ENCODE measurements around the gene ZNF74. TPM values are rescaled to one million over a fixed set of nuclear protein-coding genes. Genes with fewer than 3 reads are reported as not detected.
A peak's percentile ranks its signal among the peaks of the same experiment; 100 is the strongest.

Gene ZNF74
- total RNA-seq, 2 donors from 2014 or later, result 6.4 to 10.0 TPM

DNA sequence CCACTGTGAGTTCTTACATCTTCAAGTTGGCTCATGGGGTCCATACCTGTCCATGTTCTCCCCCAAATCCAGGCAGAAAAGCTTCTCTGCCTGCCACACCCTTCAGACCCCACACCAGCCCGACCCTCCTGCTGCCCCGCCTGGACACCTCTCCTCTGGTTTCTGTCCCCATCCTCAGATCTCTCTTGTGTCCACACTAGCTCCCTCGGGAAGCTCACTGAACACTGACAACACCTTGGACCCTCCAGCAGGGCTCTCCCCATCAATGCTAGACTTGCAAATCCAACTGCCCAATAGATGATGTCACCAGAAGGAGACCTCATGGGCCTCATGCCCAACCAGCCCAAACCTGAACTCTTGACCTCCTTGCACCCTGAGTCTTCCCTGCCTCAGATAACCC lies 40.8 kb downstream of the ZNF74 start:
- Mint-ChIP-seq H3K4me3 (no peak overlapping the region), H3K27ac (no peak overlapping the region), H3K9me3 (no peaks in the 10 kb centered on the region), H3K4me1 (peaks cover 11% of the 10 kb centered on the region), H3K36me3 (ENCODE audit: low read depth) (peaks cover 6% of the 10 kb centered on the region), H3K27me3 (peaks cover 31% of the 10 kb centered on the region)
- ATAC-seq (replicated peaks), result no peak

DNA sequence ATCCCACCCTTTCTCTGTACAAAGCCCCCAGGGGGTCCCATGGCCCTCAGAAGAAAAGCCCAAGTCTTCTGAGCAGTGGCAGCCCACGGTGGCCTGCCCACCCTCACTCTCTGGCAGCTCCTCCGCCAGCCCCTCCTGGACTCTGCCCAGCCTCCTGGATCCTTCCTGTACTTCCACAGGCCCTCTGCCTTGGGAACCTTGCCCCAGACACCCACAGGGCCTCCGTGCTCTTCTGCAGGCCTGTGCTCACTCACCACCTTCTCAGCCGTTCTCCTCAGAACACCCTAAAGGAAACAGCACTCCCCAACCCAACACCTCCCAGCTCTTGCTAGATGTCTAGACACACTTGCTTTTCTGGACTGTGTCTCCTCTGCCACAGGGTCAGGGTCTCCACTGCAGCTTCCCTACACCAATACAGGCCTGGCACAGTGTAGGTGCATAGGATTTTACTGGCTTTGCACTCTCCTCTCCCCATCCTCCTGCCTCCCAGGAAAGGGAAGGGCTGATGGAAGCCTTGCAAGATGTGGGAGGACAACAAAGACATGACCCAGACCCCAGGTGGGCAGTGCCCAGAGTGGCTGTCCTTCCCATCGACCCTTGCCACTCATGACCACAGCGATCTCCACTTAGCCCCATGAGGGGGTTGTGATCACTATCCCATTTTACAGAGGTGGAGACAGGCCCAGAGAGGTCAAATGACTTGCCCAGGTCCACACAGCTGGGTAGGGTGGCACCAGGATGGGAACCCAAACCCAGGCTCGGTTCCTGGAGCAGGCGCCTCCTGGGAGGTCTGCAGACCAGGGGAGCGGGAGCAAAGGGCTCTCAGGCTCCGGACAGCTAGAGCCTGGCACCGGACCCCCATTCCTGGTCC lies 41.7 kb downstream of the ZNF74 start:
- peaks cover 31% of the 10 kb centered on the region for H3K27me3 Mint-ChIP-seq
- H3K4me3 Mint-ChIP-seq, result peak overlapping the region; percentile 10
- peaks cover 11% of the 10 kb centered on the region for H3K4me1 Mint-ChIP-seq
- no peaks in the 10 kb centered on the region for H3K9me3 Mint-ChIP-seq
- no peak for ATAC-seq (replicated peaks)
- peaks cover 6% of the 10 kb centered on the region for H3K36me3 Mint-ChIP-seq (ENCODE audit: low read depth)
- H3K27ac Mint-ChIP-seq, result no peak overlapping the region

DNA sequence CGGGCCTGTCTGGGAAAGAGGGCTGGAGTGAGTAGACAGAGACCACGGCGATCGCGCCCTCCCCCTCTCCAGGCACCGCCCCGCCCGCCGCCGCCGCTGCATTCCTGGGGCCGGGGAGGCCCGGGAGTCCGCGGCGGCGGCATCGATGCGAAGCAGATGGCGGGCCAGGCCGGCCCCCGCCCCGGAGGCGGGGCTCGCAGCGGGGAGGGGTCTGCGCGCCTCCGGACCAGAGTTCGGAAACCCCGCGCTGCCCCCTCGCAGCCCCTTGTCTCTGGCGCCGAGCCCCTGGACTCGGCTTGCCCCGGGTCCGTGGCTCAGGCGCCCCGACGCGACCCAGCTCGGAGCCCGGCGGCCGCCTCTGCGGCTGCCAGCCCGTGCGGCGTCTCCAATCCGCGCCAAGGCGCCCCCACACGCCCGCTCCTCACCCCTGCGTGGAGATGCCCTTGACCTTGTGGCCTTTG lies 42.4 kb downstream of the ZNF74 start:
- peak; percentile 13 for ATAC-seq (replicated peaks)

DNA sequence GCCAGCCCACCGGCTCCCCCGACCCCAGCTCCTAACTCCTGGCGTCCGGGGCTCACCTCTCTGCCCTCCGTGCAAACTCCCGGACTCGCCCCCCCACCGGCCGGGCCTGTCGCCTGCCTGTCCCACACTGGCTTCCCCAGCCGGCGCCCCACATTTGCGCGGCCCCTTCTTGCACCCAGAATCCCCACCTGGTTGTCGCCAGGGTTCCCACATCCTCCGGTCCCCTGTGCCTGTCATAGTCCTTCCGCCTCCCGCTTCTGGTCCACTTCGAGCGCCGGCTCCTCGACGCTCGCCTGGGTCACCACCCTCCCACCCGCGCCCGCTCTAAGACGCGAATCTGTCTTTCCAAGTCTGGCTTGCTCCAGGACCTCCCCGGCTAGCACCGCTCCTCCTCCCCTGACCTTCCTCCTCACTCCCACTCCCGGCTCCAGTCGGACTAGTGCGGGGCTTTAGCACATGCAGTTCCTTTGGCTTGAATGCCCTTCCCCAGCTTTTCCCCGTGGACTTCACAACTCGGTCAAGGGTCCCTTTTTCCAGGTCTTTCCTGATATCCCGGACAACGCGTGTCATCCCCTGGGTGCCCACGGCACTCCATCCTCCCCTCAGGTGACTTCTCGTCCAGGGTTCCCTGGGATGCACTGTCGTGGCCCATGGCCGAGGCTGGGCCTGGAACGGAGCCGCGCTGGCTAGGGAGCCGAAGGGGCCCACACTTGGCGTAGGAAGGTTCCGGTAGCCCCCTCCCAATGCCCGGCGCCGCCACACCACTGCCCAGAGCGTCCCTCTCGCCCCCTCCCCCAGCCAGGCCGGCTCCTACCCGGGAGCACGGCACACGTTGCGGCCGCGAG lies 43.0 kb downstream of the ZNF74 start:
- H3K9me3 Mint-ChIP-seq, result no peaks in the 10 kb centered on the region
- H3K4me3 Mint-ChIP-seq, result peak overlapping the region; percentile 81
- peak; percentile 22 for ATAC-seq (replicated peaks)
- H3K27ac Mint-ChIP-seq, result peak overlapping the region; percentile 52
- peaks cover 9% of the 10 kb centered on the region for H3K4me1 Mint-ChIP-seq
- H3K36me3 Mint-ChIP-seq (ENCODE audit: low read depth), result peaks cover 6% of the 10 kb centered on the region
- peaks cover 30% of the 10 kb centered on the region for H3K27me3 Mint-ChIP-seq

More for the DNA sequence above, 42.4 kb downstream of the ZNF74 start:
- H3K9me3 Mint-ChIP-seq, result no peaks in the 10 kb centered on the region
- H3K27ac Mint-ChIP-seq, result no peak overlapping the region
- H3K4me1 Mint-ChIP-seq, result peaks cover 11% of the 10 kb centered on the region
- peaks cover 31% of the 10 kb centered on the region for H3K27me3 Mint-ChIP-seq
- H3K36me3 Mint-ChIP-seq (ENCODE audit: low read depth), result peaks cover 6% of the 10 kb centered on the region
- peak overlapping the region; percentile 81 for H3K4me3 Mint-ChIP-seq

DNA sequence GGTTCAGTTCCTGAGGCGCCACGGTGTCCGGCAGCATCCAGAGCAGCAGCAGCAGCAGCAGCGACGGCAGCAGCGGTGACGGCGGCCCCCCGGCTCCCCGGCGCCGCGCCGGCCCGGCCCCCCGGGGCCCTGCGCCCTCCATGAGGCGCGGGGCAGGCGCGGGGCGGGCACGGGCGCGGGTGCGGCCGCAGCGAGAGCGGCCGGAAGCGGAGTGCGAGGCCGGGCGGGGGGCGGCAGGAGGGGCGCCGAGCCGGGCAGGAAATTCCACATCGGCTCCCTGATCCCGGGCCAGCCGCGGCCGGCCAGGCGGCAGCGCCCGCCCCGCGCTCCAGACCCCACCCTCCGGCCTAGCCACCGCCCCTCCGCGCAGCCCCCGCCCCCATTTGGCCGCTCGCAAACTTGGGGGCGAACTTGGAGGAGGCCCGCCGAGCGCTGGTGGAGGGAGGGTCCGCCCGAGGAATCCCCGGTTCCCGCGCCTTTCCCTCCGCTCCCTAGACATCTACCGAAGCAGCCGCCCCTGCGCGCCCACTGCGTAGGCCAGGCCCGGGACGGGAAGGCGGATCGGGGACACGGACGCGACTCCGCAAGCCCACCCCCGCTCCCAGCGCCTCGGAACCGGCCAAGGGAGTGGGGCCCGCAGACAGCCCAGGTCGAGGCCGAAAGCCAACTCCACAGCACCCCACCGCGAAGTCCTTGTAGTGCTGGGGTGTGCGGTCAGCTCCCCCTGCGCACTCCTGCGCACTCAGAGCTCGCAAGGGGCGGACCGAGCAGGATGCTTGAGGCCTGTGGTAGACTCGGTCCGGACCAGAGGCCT lies 43.9 kb downstream of the ZNF74 start, which contains the start of gene SCARF2:
Gene SCARF2, minus strand, starts transcription at position 213 of the 814 bp plus-strand sequence. Its CDS starts 71 bp downstream, at position 142.
- peak within 1 kb of the TSS; percentile 52 for H3K27ac Mint-ChIP-seq
- no peaks in the 10 kb centered on the region for H3K9me3 Mint-ChIP-seq
- H3K36me3 Mint-ChIP-seq (ENCODE audit: low read depth), result peaks cover 13% of the 10 kb centered on the region
- H3K4me1 Mint-ChIP-seq, result peaks cover 6% of the 10 kb centered on the region
- peak within 1 kb of the TSS; percentile 81 for H3K4me3 Mint-ChIP-seq
- ATAC-seq (replicated peaks), result no peak
- H3K27me3 Mint-ChIP-seq, result peaks cover 26% of the 10 kb centered on the region

DNA sequence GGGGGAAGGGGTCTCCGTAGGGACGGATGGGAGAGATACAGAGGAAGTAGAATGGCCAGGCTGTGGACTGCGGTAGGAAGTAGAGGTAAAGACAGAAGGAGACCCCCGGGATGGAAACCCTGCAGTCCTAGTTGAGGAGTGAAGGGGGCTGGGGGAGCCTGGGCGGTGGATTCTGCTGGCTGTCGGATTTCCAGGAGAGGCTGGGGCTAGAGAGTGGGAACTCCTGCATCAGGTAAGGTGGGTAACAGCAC lies 44.4 kb downstream of the ZNF74 start:
- Mint-ChIP-seq H3K4me1 (peaks cover 6% of the 10 kb centered on the region), H3K36me3 (ENCODE audit: low read depth) (peaks cover 18% of the 10 kb centered on the region), H3K9me3 (no peaks in the 10 kb centered on the region), H3K27me3 (peaks cover 23% of the 10 kb centered on the region), H3K27ac (no peak overlapping the region), H3K4me3 (no peak overlapping the region)
- no peak for ATAC-seq (replicated peaks)

DNA sequence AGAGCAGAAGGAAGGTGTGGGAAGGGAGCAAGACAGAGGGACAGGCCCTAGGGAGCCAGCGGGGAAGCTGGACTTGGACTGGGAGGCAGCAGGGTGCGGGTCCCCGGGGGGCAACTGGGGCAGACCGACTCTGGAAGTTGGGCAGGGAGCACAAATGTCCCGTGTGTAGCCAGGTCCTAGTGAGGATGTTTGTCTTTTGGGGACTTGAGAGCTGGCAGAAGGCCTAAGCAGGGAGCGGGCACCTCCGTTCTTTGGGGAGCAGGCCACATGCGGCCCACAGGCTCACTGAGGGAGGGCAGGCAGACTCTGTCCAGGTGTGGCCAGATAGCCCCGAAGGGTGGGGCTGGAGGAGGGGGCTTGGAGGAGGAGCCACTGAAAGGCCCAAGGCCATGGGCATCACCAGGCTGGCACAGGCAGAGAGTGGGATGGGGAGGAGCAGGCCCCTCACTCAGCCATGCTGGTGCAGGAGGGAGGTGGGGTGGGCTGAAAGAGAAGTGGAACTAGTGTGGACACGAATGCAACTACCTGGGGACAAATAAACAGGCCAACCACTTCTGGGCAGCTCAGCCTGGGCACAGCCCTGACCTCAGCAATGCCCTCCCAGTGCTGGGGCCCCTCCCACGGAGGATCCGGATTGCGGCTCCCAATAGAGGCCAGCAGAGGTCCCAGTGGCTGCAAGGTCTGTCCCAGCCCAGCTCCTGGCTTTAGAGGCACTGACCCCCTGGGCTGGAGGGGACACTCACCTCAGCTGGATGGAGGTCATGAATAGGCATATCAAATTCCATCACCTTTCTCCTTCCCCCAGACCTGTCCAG lies 44.9 kb downstream of the ZNF74 start:
- H3K4me3 Mint-ChIP-seq, result no peak overlapping the region
- no peaks in the 10 kb centered on the region for H3K9me3 Mint-ChIP-seq
- H3K36me3 Mint-ChIP-seq (ENCODE audit: low read depth), result peaks cover 24% of the 10 kb centered on the region
- no peak for ATAC-seq (replicated peaks)
- H3K27ac Mint-ChIP-seq, result no peak overlapping the region
- H3K27me3 Mint-ChIP-seq, result peaks cover 23% of the 10 kb centered on the region
- H3K4me1 Mint-ChIP-seq, result peaks cover 6% of the 10 kb centered on the region

DNA sequence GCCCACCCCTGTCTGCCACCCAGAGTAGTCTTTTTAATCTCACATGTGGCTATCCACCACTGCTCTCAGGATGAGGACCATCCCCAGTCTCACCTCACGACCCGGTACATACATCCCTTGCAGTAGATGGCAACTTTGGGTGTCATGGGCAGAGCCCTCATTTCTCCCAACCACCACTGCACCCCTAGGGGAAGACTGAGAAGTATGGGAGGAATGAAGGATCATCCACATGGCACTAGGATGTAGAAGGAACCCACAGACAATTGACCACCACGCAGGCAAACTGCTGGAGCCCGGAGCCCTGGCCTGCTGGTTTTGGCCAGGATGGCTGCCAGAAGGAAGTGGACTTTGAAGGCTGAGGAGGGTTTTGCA lies 45.6 kb downstream of the ZNF74 start:
- Mint-ChIP-seq H3K9me3 (no peaks in the 10 kb centered on the region), H3K4me3 (no peak overlapping the region), H3K4me1 (peaks cover 6% of the 10 kb centered on the region), H3K36me3 (ENCODE audit: low read depth) (peaks cover 30% of the 10 kb centered on the region), H3K27me3 (peaks cover 23% of the 10 kb centered on the region), H3K27ac (no peak overlapping the region)
- no peak for ATAC-seq (replicated peaks)

DNA sequence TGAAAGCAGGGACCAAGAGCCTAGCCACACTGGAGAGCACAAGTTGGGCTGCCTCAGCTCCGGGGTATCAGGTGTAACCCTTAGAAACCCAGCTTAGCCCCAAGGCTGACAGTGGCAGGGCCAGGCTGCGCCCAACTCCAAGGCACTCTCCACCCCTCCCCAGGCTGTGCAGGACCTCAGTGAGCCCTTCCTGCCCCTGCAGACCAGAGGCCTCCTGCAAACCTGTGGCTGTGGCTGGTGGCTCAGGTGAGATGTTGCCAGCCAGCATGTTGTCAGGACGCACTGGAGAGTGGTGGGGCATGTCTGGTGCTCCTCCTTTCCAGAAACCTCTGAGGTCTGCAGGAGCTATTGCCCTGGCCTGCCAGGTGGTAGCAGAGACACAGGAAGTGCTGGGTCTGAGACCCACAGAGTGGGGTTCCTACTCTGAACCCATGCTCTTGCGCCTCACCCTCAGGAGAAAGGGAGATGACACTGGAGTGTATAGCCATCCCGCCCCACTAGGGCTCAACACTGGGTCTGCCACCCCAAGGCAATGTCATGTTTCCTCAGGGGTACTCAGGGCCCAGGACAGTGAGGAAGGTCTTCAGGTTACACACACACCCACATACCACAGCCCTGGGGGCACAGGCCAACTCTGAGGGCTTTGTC lies 46.1 kb downstream of the ZNF74 start:
- H3K9me3 Mint-ChIP-seq, result no peaks in the 10 kb centered on the region
- no peak for ATAC-seq (replicated peaks)
- peaks cover 35% of the 10 kb centered on the region for H3K36me3 Mint-ChIP-seq (ENCODE audit: low read depth)
- peaks cover 19% of the 10 kb centered on the region for H3K27me3 Mint-ChIP-seq
- peaks cover 6% of the 10 kb centered on the region for H3K4me1 Mint-ChIP-seq
- H3K27ac Mint-ChIP-seq, result no peak overlapping the region
- no peak overlapping the region for H3K4me3 Mint-ChIP-seq

DNA sequence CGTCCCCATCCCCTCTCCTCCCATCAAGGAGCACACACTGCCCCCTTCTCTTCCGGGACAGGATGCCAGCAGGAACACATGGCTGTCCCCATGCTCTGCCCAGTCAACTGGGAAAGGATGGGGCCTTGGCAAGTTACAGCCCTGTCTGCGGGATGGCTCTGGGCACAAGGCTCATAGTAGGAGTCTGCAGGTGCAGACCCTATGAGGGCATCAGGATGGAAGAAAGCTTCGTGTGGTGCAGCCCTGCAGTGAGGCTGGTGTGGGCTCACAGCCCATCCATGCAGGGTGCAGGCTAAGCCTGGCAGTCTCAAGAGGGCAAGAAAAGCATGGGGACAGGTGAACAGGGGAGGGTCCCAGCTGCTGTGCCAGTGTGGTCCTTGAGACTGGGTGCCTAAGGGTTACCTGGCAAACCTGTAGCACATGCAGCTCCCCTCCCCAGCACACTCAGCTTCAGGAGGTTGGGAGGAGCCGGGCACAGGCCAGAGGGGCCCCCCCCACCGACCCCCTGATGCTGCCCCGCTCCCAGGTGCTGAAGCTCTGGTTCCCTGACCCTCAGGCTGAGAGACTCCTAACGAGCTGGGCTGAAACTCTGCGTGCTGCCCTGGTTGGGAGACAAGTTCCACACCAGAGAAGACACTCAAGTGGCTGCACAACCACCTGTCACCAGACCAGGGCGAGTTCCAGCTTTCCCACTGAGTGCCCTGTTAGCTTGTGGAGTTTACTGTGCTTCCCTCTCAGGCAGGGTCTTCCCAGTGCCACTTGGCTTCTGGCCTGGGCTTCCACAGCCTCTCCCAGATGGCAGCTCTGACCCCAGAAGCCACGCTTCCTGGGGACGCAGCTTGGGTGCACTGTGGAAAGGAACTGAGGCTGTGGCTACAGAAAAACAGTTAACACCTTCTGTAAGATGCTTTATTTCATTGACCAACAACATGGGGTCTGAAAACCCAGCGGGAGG lies 47.0 kb downstream of the ZNF74 start:
- H3K27me3 Mint-ChIP-seq, result peaks cover 11% of the 10 kb centered on the region
- ATAC-seq (replicated peaks), result no peak
- H3K9me3 Mint-ChIP-seq, result no peaks in the 10 kb centered on the region
- peaks cover 6% of the 10 kb centered on the region for H3K4me1 Mint-ChIP-seq
- no peak overlapping the region for H3K4me3 Mint-ChIP-seq
- no peak overlapping the region for H3K27ac Mint-ChIP-seq
- H3K36me3 Mint-ChIP-seq (ENCODE audit: low read depth), result peaks cover 43% of the 10 kb centered on the region

DNA sequence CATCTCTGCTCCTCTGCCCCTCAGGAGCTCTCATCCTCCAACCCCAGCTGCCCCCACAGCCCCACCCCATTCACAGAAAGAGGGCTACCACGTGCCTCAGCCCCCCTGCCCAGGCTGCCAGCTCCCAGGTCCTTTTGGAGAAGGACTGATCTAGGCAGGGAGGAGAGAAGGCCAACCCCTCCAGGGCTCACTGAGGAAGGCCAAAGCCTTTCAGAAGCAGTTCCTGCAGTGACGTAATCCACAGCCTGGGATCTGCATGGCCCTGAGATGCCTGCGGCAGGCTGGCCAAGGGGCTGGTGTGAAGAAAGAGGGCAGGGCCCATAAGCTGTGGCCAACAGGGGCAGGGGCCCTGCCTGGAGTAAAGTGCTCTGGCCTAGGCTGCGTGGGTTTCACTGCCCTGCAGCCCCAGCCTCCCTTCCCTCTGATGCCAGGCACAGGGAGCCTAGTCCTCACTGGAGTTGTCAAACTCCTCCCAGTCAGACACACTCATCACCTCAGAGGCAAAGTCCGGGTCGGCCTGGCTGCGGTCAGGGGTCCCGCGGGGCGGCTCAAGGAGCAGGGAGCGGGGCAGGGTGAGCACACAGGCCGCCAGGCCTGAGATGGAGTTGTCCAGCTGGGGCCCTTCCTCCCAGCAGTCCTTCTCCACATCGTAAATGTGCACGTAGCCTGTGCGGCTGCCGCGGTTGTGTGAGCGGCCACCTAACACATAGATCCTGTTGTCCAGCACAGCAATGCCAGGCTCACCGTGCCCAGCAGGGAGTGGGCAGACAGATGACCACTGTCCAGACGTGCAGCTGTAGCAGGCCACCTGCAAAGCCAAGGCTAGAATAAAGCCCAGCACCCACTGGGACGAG lies 47.9 kb downstream of the ZNF74 start:
- Mint-ChIP-seq H3K36me3 (ENCODE audit: low read depth) (peaks cover 51% of the 10 kb centered on the region), H3K27me3 (peaks cover 9% of the 10 kb centered on the region), H3K9me3 (no peaks in the 10 kb centered on the region), H3K27ac (no peak overlapping the region), H3K4me1 (peaks cover 4% of the 10 kb centered on the region), H3K4me3 (no peak overlapping the region)
- no peak for ATAC-seq (replicated peaks)

All from activated T-helper 17 cell treated with anti-CD3 and anti-CD28 coated beads, Interleukin-2, amount 50 U/mL, for 72 hours (primary cell).